Tibial nerve (tissue), 4 donors: Measurements from ENCODE around the gene F10. TPM values are rescaled to one million over a fixed set of nuclear protein-coding genes. Genes with fewer than 3 reads are reported as not detected.

Experiments used
- DNase-seq, 2 donors: peaks; one replicate each; pipeline ENCODE4 v3.0.0-alpha.2; 2019; ENCODE audit warnings: low spot score in 2 of 2
- H3K27ac ChIP-seq, 4 donors: fragments of 200-600 bp; sonication (generic) in 3 of 4; one replicate each; pipeline ENCODE4 v1.5.1; 2017 to 2019; ENCODE audit warnings: mild to moderate bottlenecking in 1 of 4
- H3K27me3 ChIP-seq, 2 donors: fragments of 200-600 bp; sonication (generic) in 1 of 2; one replicate each; pipeline versions ENCODE4 v1.5.1 to v1.6.0; 2017 to 2019
- H3K36me3 ChIP-seq, 3 donors: fragments of 200-600 bp; sonication (generic); one replicate each; pipeline ENCODE4 v1.5.1; 2018 to 2019
- H3K4me1 ChIP-seq, 4 donors: fragments of 200-600 bp; sonication (generic) in 3 of 4; one replicate each; pipeline ENCODE4 v1.5.1; 2017 to 2019
- H3K4me3 ChIP-seq, 4 donors: fragments of 200-600 bp; sonication (generic) in 3 of 4; one replicate each; pipeline ENCODE4 v1.5.1; 2017 to 2019; ENCODE audit warnings: mild to moderate bottlenecking in 1 of 4, moderate library complexity in 1 of 4
- H3K9me3 ChIP-seq, 4 donors: fragments of 200-600 bp; sonication (generic) in 3 of 4; one replicate each; pipeline ENCODE4 v1.5.1; 2017 to 2019
- EP300 ChIP-seq, 2 donors: sonication (generic); formaldehyde crosslinking; IDR thresholded peaks; one replicate each; pipeline ENCODE4 v1.6.1; 2017; ENCODE audit warnings: antibody characterized with exemption in 2 of 2, mild to moderate bottlenecking in 1 of 2
- POLR2A ChIP-seq, 2 donors: fragments of 450-650 bp; IDR thresholded peaks; one replicate each; pipeline ENCODE4 v1.6.1; 2017; ENCODE audit warnings: antibody characterized with exemption in 2 of 2, mild to moderate bottlenecking in 2 of 2, moderate library complexity in 2 of 2
- WGBS, 2 donors: methylation state at CpG; one replicate each; pipeline ENCODE4 v1.1.5; 2018; 5-methylcytosine and 5-hydroxymethylcytosine counted together
- total RNA-seq, 4 donors: library from RNA; depleted of rRNA; stranded (reverse); fragments of >200 nt; gene quantifications; one replicate each; pipeline ENCODE4 v1.1.0, GENCODE V29; 2016
- TF ChIP-seq, protein P1 (sequence below), 5 experiments: fragments of 200-600 bp in 3 of 5; fragments of 450-650 bp in 2 of 5; sonication (generic) in 3 of 5; IDR thresholded peaks; one replicate each; pipeline ENCODE4 v1.5.1; 2016 to 2019; ENCODE audit warnings: antibody characterized with exemption in 5 of 5, mild to moderate bottlenecking in 3 of 5, moderate library complexity in 2 of 5

F10 gene
- total RNA-seq, 4 donors from 2014 or later = 12.0 to 44.3 (median 17.3) TPM

DNA sequence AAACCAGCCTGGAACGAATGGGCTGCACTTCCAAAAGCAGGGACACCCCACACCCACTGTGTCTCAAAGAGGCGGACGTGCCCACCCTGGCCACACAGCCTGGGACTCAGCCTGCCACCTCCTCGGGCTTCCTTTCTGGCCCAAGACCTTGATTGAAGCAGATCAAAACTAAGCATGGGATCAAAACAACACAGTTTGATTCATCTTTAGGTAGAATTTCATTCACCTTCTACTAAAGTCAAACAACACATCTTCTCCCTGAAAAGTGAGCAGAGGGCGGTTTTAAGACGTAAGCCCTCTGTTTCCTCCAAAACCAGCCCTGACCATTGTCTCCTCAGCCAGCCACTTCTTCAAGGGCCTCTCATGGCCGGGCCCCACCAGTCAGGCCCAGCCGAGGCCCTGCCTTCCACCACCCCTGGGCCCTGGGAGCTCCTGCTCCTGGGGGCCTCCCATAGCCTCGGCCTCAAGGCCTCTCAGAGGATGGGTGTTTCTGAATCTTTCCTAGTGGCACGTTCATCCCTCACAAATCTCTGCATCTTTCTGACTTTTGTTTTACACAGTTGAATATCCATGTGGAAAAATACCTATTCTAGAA lies 6.3 kb upstream of the F10 start:
- Histone ChIP-seq H3K4me1 (no peaks in the 10 kb centered on the region), H3K9me3 (no peaks in the 10 kb centered on the region), H3K36me3 (no peaks in the 10 kb centered on the region), H3K27ac (no peak overlapping the region), H3K27me3 (peaks cover 0 to 6% of the 10 kb centered on the region in 2 donors), H3K4me3 (no peak overlapping the region)
- DNase-seq = no peak
- 72 to 73% methylated on average over 10 of the region's 10 CpGs for WGBS, 2 donors
- TF ChIP-seq, protein P1, sequence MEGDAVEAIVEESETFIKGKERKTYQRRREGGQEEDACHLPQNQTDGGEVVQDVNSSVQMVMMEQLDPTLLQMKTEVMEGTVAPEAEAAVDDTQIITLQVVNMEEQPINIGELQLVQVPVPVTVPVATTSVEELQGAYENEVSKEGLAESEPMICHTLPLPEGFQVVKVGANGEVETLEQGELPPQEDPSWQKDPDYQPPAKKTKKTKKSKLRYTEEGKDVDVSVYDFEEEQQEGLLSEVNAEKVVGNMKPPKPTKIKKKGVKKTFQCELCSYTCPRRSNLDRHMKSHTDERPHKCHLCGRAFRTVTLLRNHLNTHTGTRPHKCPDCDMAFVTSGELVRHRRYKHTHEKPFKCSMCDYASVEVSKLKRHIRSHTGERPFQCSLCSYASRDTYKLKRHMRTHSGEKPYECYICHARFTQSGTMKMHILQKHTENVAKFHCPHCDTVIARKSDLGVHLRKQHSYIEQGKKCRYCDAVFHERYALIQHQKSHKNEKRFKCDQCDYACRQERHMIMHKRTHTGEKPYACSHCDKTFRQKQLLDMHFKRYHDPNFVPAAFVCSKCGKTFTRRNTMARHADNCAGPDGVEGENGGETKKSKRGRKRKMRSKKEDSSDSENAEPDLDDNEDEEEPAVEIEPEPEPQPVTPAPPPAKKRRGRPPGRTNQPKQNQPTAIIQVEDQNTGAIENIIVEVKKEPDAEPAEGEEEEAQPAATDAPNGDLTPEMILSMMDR (IDR thresholded peaks at IDR 0.05) = no peak
- no peak for TF ChIP-seq EP300 (IDR thresholded peaks at IDR 0.05)
- no peak for TF ChIP-seq POLR2A (IDR thresholded peaks at IDR 0.05)

DNA sequence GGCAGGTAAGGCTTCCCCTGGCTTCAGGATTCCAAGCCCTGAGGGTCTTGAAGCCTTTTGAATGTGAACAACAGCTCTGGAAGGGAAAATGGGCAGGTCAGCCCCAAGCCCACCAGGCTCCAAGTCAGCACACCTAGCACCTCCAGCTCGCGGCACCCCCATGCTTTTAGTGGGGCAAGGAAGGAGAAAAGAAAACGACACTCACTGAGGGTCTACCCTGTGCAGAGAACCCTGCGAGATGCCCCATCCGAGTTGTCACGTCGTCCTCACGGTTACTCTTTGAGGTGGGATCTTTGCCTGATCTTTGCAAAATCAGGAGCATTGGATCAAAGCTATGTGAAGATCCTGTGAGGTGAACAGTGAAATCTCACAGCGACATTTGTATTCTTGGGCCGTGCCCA lies 5.7 kb upstream of the F10 start:
- TF ChIP-seq EP300 (IDR thresholded peaks at IDR 0.05) (no peak), POLR2A (IDR thresholded peaks at IDR 0.05) (no peak)
- TF ChIP-seq, protein P1 (IDR thresholded peaks at IDR 0.05) = no peak
- Histone ChIP-seq H3K27me3 (peaks cover 0 to 3% of the 10 kb centered on the region in 2 donors), H3K4me3 (no peak overlapping the region), H3K9me3 (no peaks in the 10 kb centered on the region), H3K4me1 (no peaks in the 10 kb centered on the region), H3K36me3 (no peaks in the 10 kb centered on the region), H3K27ac (no peak overlapping the region)
- 91 to 93% methylated on average over 10 of the region's 10 CpGs for WGBS, 2 donors
- DNase-seq = no peak

DNA sequence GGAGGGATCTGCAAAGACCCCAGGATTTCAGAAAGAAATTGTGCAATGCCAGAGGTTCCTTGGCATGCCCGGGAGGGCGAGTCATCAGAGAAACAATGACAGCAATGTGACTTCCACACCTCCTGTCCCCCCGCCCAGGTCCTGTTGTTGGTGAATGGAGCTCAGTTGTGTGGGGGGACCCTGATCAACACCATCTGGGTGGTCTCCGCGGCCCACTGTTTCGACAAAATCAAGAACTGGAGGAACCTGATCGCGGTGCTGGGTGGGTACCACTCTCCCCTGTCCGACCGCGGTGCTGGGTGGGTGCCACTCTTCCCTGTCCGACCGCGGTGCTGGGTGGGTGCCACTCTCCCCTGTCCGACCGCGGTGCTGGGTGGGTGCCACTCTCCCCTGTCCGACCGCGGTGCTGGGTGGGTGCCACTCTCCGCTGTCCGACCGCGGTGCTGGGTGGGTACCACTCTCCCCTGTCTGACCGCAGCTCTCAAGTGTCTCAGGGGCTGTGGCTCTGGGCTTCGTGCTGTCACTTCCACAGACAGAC lies 5.2 kb upstream of the F10 start:
- Histone ChIP-seq H3K27ac (no peak overlapping the region), H3K9me3 (no peaks in the 10 kb centered on the region), H3K4me1 (no peaks in the 10 kb centered on the region), H3K4me3 (no peak overlapping the region), H3K27me3 (no peaks in the 10 kb centered on the region), H3K36me3 (no peaks in the 10 kb centered on the region)
- no peak for DNase-seq
- WGBS, 2 donors = 89 to 93% methylated on average over 24 to 26 of the region's 26 CpGs
- TF ChIP-seq, protein P1 (IDR thresholded peaks at IDR 0.05) = no peak
- TF ChIP-seq POLR2A (IDR thresholded peaks at IDR 0.05) = no peak
- TF ChIP-seq EP300 (IDR thresholded peaks at IDR 0.05) = no peak

DNA sequence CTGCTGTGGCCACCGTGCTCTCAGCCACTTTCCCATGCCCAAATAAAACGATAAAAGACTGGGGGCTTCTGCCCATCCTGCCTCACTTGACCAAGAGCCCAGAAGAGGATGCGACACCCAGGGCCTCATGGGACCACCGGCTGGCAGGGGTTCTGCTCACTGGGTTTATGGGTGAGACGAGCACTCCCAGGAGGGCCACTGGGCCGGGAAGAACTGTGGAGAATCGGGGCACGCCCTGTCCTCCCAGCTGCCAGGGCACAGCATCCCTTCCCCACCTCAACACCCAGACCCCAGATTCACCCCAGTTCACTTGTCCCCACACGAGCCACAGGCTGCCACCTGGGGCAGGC lies 4.7 kb upstream of the F10 start:
- TF ChIP-seq, protein P1 (IDR thresholded peaks at IDR 0.05) = no peak
- no peak for TF ChIP-seq EP300 (IDR thresholded peaks at IDR 0.05)
- no peak for TF ChIP-seq POLR2A (IDR thresholded peaks at IDR 0.05)
- Histone ChIP-seq H3K4me3 (no peak overlapping the region), H3K4me1 (peaks cover 0 to 3% (median 0%) of the 10 kb centered on the region in 4 donors), H3K36me3 (no peaks in the 10 kb centered on the region), H3K27me3 (no peaks in the 10 kb centered on the region), H3K9me3 (no peaks in the 10 kb centered on the region), H3K27ac (no peak overlapping the region)
- WGBS, 2 donors = 74 to 90% methylated on average over 9 of the region's 9 CpGs
- DNase-seq = no peak

DNA sequence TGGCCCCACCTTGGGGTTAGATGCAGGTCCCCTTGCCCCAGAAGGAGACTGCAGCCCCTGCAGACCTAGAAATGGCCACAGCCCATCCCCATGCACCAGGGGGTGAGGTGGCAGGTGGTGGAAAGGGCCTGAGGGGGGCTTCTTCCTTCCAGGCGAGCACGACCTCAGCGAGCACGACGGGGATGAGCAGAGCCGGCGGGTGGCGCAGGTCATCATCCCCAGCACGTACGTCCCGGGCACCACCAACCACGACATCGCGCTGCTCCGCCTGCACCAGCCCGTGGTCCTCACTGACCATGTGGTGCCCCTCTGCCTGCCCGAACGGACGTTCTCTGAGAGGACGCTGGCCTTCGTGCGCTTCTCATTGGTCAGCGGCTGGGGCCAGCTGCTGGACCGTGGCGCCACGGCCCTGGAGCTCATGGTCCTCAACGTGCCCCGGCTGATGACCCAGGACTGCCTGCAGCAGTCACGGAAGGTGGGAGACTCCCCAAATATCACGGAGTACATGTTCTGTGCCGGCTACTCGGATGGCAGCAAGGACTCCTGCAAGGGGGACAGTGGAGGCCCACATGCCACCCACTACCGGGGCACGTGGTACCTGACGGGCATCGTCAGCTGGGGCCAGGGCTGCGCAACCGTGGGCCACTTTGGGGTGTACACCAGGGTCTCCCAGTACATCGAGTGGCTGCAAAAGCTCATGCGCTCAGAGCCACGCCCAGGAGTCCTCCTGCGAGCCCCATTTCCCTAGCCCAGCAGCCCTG lies 4.2 kb upstream of the F10 start:
- TF ChIP-seq POLR2A (IDR thresholded peaks at IDR 0.05) = no peak
- TF ChIP-seq, protein P1 (IDR thresholded peaks at IDR 0.05) = no peak
- 86 to 88% methylated on average over 36 to 41 of the region's 42 CpGs for WGBS, 2 donors
- no peaks in the 10 kb centered on the region for H3K9me3 ChIP-seq
- no peak overlapping the region for H3K27ac ChIP-seq
- no peak overlapping the region for H3K4me3 ChIP-seq
- H3K36me3 ChIP-seq = no peaks in the 10 kb centered on the region
- H3K27me3 ChIP-seq = no peaks in the 10 kb centered on the region
- peaks cover 0 to 5% (median 0%) of the 10 kb centered on the region in 4 donors for H3K4me1 ChIP-seq
- DNase-seq = no peak
